ENCODE measurements around the gene TMOD4. TPM values are rescaled to one million over a fixed set of nuclear protein-coding genes. Genes with fewer than 3 reads are reported as not detected.

The TMOD4 gene
- total RNA-seq, 3 donors from 2014 or later = 0.52 to 2.9 (median 2.3) TPM

- no peaks in the 10 kb centered on the region for H3K9me3 Mint-ChIP-seq
- ATAC-seq = no peak
Observed at GRCh38 chr1:151164732-151165280, 11.0 kb downstream of the TMOD4 start.

GRCh38 chr1:151159373-151159772 lies 16.4 kb downstream of the TMOD4 start:
- Mint-ChIP-seq H3K27me3 (ENCODE audit: low read depth) (no peaks in the 10 kb centered on the region), H3K4me3 (no peak overlapping the region), H3K9me3 (no peaks in the 10 kb centered on the region), H3K4me1 (ENCODE audit: low read depth) (peaks cover 64% of the 10 kb centered on the region), H3K36me3 (ENCODE audit: insufficient read depth) (peaks cover 25% of the 10 kb centered on the region)
- DNase-seq = no peak
- no peak for ATAC-seq

More at GRCh38 chr1:151164732-151165280, 11.0 kb downstream of the TMOD4 start:
- H3K27me3 Mint-ChIP-seq (ENCODE audit: low read depth) = no peaks in the 10 kb centered on the region
- no peak for DNase-seq
- peaks cover 33% of the 10 kb centered on the region for H3K36me3 Mint-ChIP-seq (ENCODE audit: insufficient read depth)
- H3K4me1 Mint-ChIP-seq (ENCODE audit: low read depth) = peaks cover 50% of the 10 kb centered on the region
- H3K4me3 Mint-ChIP-seq = peak overlapping the region; percentile 97

- Mint-ChIP-seq H3K9me3 (no peaks in the 10 kb centered on the region), H3K4me1 (ENCODE audit: low read depth) (peaks cover 60% of the 10 kb centered on the region), H3K4me3 (peak overlapping the region; percentile 99), H3K27me3 (ENCODE audit: low read depth) (no peaks in the 10 kb centered on the region), H3K36me3 (ENCODE audit: insufficient read depth) (peaks cover 25% of the 10 kb centered on the region)
- no peak for ATAC-seq
- no peak for DNase-seq
Observed at GRCh38 chr1:151158751-151159251, 17.0 kb downstream of the TMOD4 start.

GRCh38 chr1:151158326-151158725 lies 17.5 kb downstream of the TMOD4 start:
- peak; percentile 48 for DNase-seq
- Mint-ChIP-seq H3K4me1 (ENCODE audit: low read depth) (peaks cover 60% of the 10 kb centered on the region), H3K27me3 (ENCODE audit: low read depth) (no peaks in the 10 kb centered on the region), H3K36me3 (ENCODE audit: insufficient read depth) (peaks cover 25% of the 10 kb centered on the region), H3K9me3 (no peaks in the 10 kb centered on the region), H3K4me3 (peak overlapping the region; percentile 99)
- ATAC-seq = peak; percentile 16 to 20

GRCh38 chr1:151157067-151157531 lies 18.7 kb downstream of the TMOD4 start:
- Mint-ChIP-seq H3K4me3 (peak overlapping the region; percentile 99), H3K9me3 (no peaks in the 10 kb centered on the region), H3K4me1 (ENCODE audit: low read depth) (peaks cover 52% of the 10 kb centered on the region), H3K36me3 (ENCODE audit: insufficient read depth) (peaks cover 22% of the 10 kb centered on the region), H3K27me3 (ENCODE audit: low read depth) (no peaks in the 10 kb centered on the region)
- ATAC-seq = peak; percentile 49 to 51
- no peak for DNase-seq

- DNase-seq (peak; percentile 65), ATAC-seq (peak; percentile 88 to 89)
- peak within 1 kb of the TSS; percentile 99 for H3K4me3 Mint-ChIP-seq
- H3K27me3 Mint-ChIP-seq (ENCODE audit: low read depth) = no peaks in the 10 kb centered on the region
- peaks cover 21% of the 10 kb centered on the region for H3K36me3 Mint-ChIP-seq (ENCODE audit: insufficient read depth)
- H3K9me3 Mint-ChIP-seq = no peaks in the 10 kb centered on the region
- peaks cover 45% of the 10 kb centered on the region for H3K4me1 Mint-ChIP-seq (ENCODE audit: low read depth)
Observed at GRCh38 chr1:151156515-151156819, 19.3 kb downstream of the TMOD4 start, which contains the start of gene TNFAIP8L2. TNFAIP8L2 (plus strand) TSS chr1:151156649; CDS start chr1:151158698, 2,049 bp downstream.

GRCh38 chr1:151147665-151148064 lies 28.1 kb downstream of the TMOD4 start:
- Mint-ChIP-seq H3K27me3 (ENCODE audit: low read depth) (no peaks in the 10 kb centered on the region), H3K36me3 (ENCODE audit: insufficient read depth) (no peaks in the 10 kb centered on the region), H3K4me1 (ENCODE audit: low read depth) (peaks cover 11% of the 10 kb centered on the region), H3K4me3 (peak overlapping the region; percentile 85), H3K9me3 (no peaks in the 10 kb centered on the region)
- DNase-seq (no peak), ATAC-seq (no peak)

GRCh38 chr1:151147132-151147503 lies 28.7 kb downstream of the TMOD4 start:
- peak overlapping the region; percentile 85 for H3K4me3 Mint-ChIP-seq
- H3K36me3 Mint-ChIP-seq (ENCODE audit: insufficient read depth) = no peaks in the 10 kb centered on the region
- H3K4me1 Mint-ChIP-seq (ENCODE audit: low read depth) = peaks cover 11% of the 10 kb centered on the region
- no peaks in the 10 kb centered on the region for H3K9me3 Mint-ChIP-seq
- H3K27me3 Mint-ChIP-seq (ENCODE audit: low read depth) = no peaks in the 10 kb centered on the region
- DNase-seq = no peak
- ATAC-seq = no peak

- H3K9me3 Mint-ChIP-seq = no peaks in the 10 kb centered on the region
- no peaks in the 10 kb centered on the region for H3K36me3 Mint-ChIP-seq (ENCODE audit: insufficient read depth)
- peak; percentile 100 for ATAC-seq
Observed at GRCh38 chr1:151146412-151147131, 29.2 kb downstream of the TMOD4 start, which contains the start of gene SEMA6C. SEMA6C (minus strand) TSS chr1:151146631; CDS start chr1:151142621, 4,010 bp downstream.

GRCh38 chr1:151146072-151146411 lies 29.7 kb downstream of the TMOD4 start:
- H3K4me1 Mint-ChIP-seq (ENCODE audit: low read depth) = peaks cover 11% of the 10 kb centered on the region
- peak; percentile 4 to 11 for ATAC-seq
- H3K36me3 Mint-ChIP-seq (ENCODE audit: insufficient read depth) = no peaks in the 10 kb centered on the region
- peak overlapping the region; percentile 85 for H3K4me3 Mint-ChIP-seq
- no peaks in the 10 kb centered on the region for H3K27me3 Mint-ChIP-seq (ENCODE audit: low read depth)
- DNase-seq = no peak
- H3K9me3 Mint-ChIP-seq = no peaks in the 10 kb centered on the region

More at GRCh38 chr1:151146412-151147131, 29.2 kb downstream of the TMOD4 start, which contains the start of gene SEMA6C:
- Mint-ChIP-seq H3K4me1 (ENCODE audit: low read depth) (peaks cover 11% of the 10 kb centered on the region), H3K27me3 (ENCODE audit: low read depth) (no peaks in the 10 kb centered on the region), H3K4me3 (peak within 1 kb of the TSS; percentile 85)
- peak; percentile 78 for DNase-seq

- Mint-ChIP-seq H3K9me3 (no peaks in the 10 kb centered on the region), H3K27me3 (ENCODE audit: low read depth) (no peaks in the 10 kb centered on the region), H3K4me1 (ENCODE audit: low read depth) (peaks cover 11% of the 10 kb centered on the region), H3K4me3 (peak overlapping the region; percentile 85), H3K36me3 (ENCODE audit: insufficient read depth) (no peaks in the 10 kb centered on the region)
- ATAC-seq = peak; percentile 19 to 29
- no peak for DNase-seq
Observed at GRCh38 chr1:151145304-151146071, 30.3 kb downstream of the TMOD4 start.

- ATAC-seq (no peak), DNase-seq (no peak)
- Mint-ChIP-seq H3K9me3 (no peaks in the 10 kb centered on the region), H3K36me3 (ENCODE audit: insufficient read depth) (no peaks in the 10 kb centered on the region), H3K27me3 (ENCODE audit: low read depth) (no peaks in the 10 kb centered on the region), H3K4me3 (peak overlapping the region; percentile 37), H3K4me1 (ENCODE audit: low read depth) (peaks cover 11% of the 10 kb centered on the region)
Observed at GRCh38 chr1:151144474-151145303, 31.1 kb downstream of the TMOD4 start.

GRCh38 chr1:151143986-151144385 lies 31.8 kb downstream of the TMOD4 start:
- Mint-ChIP-seq H3K4me3 (no peak overlapping the region), H3K27me3 (ENCODE audit: low read depth) (no peaks in the 10 kb centered on the region), H3K36me3 (ENCODE audit: insufficient read depth) (no peaks in the 10 kb centered on the region), H3K9me3 (no peaks in the 10 kb centered on the region), H3K4me1 (ENCODE audit: low read depth) (peaks cover 11% of the 10 kb centered on the region)
- no peak for DNase-seq
- ATAC-seq = no peak

- H3K4me3 Mint-ChIP-seq = no peak overlapping the region
- peaks cover 11% of the 10 kb centered on the region for H3K4me1 Mint-ChIP-seq (ENCODE audit: low read depth)
- no peaks in the 10 kb centered on the region for H3K36me3 Mint-ChIP-seq (ENCODE audit: insufficient read depth)
- no peak for DNase-seq
- no peaks in the 10 kb centered on the region for H3K9me3 Mint-ChIP-seq
- no peaks in the 10 kb centered on the region for H3K27me3 Mint-ChIP-seq (ENCODE audit: low read depth)
- ATAC-seq = no peak
Observed at GRCh38 chr1:151143057-151143435, 32.7 kb downstream of the TMOD4 start.
